RCC 7860 (cell line): ENCODE results near the gene MYO18B.

ENCODE experiments used
- DNase-seq: peaks from one replicate; pipeline ENCODE4 v3.0.0-alpha.2; 2015; ENCODE audit warnings: low spot score
- FAIRE-seq: peaks from 2 replicates; lab custom pipeline; 2012; peaks lifted over from hg19 to GRCh38; lab: Jason Lieb, UNC

MYO18B gene

GRCh38 chr22:25890651-25891050, 148.7 kb downstream of the MYO18B start:
- DNase-seq, result no peak
- no peak for FAIRE-seq

DNA sequence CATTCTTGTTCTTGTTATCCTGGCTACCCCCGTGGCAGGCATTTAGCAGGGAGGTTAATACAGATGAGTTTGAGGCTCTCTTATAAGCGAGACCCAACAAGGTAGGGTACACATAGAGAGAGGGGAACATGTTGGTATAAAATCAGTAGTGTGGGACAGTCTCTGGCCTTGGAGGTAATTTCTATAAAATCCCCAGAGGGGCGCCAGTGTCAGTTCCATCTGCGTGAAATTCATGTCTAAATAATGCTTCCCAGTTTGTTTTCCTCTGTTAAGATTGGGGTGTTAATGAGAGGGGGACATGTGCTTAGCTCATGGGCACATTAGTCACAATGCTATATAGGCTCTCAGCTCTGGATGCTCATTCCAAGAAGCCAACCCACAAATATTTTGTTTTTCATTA, 150.7 kb downstream of the MYO18B start:
- FAIRE-seq (no peak), DNase-seq (no peak)

- no peak for FAIRE-seq
- no peak for DNase-seq
Measured at GRCh38 chr22:25895678-25896077, 153.7 kb downstream of the MYO18B start.

- no peak for FAIRE-seq
- no peak for DNase-seq
Measured at GRCh38 chr22:25896098-25896497, 154.1 kb downstream of the MYO18B start.

DNA sequence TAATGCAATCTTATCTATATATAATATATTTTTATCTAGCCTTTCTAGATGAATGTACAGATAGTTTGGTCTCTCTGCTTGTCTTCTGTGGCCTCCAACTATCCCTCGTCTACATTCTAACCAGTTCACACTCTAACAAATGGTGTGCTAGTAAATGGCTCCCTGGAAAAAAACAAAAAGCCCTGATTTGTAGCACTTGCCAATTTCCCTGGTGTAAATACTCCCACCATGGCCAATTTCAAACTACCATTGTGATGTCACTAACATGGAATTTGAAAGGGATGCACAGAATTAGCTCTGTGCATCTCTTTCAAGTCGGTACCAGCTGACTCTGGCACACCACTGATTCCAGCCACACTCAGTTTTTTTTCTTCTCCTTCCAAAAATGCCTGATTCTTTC, 154.6 kb downstream of the MYO18B start:
- no peak for DNase-seq
- FAIRE-seq, result no peak

DNA sequence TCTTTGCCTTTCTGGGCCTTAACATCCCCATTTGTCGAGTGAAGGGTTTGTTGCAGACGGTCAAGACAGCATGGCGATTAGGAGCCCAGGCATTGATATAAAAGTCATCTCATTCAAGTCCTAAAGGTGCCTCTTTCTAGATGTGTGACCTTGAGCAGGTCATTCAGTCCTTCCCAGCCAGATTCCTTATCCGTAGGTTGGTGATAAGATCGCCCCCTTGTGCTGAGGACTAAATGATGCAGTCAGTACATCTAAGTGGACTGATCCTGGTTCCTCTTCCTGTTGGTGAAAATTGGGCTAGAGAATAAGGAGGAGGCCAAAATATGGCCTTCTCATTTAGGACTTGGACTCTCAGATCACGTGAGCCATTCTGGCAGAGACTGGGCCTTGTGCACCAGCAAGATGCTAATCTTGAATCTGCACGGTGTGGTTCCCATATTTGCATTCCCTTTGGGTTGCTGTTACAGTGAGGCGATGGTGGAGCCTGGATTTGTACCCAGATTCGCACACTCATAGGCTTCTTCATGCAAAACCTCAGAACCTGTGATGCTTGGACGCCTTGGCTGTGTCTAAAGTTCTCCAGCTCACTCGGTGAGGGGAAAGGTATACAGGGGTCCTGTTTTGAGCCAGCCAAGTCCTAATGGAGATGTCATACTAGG, 156.8 kb downstream of the MYO18B start:
- DNase-seq (peak; percentile 15), FAIRE-seq (no peak)

DNA sequence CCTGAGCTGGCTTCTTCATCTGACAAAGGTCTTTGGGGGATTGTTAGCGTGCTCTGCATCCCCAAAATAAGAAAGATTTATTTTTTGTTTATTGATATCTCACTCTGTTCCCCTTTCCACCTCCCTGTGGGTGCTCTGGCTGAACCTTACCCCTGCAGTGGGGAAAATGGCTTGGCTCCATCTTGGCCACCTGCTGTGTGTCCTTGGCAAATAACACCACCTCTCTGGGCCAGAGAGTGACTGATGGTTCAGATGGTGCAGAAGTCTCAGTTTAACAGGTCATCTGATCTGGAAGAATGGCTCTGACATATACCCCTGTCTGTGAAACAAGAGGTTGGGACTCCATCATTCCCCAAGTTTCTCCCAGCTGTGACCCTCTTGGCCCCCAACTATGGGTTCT, 157.6 kb downstream of the MYO18B start:
- FAIRE-seq, result no peak
- no peak for DNase-seq

- DNase-seq (no peak), FAIRE-seq (no peak)
Measured at GRCh38 chr22:25900390-25900789, 158.4 kb downstream of the MYO18B start.

DNA sequence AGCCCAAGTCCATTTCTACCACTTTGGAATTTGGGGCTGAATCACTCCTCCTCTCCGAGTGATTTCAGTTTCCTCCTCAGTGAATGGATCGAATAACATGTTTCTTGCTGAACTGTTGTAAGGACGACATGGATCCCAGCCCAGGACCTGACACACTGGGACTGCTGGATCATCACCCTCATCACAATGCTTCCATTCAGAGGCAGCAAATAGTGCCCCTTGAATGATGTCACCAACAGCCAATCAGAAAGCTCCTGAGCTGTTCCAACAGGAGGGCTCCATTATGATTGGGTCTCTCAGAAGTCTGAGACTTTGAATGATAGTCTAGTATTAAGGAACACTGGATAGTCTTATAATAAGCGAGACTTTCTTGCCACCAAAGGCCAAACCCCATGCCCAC, 158.9 kb downstream of the MYO18B start:
- DNase-seq (no peak), FAIRE-seq (no peak)

DNA sequence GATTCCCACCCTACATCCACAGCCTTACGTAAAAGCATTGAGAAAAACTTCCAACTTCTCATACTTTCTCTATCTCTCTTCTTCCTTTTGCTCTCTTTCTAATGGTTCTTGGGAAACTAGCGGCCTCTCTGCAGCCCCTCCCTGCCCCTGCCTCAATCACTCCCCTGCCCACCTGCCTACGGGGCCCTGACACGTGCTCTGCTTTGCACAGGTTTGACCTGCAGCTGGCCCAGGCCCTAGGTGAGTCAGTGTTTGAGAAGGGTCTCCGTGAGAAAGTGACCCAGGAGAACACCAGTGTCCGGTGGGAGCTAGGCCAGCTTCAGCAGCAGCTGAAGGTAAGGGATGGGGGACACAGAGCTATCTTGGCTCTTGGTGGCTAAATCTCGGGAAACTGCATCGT, 160.4 kb downstream of the MYO18B start:
- DNase-seq (no peak), FAIRE-seq (no peak)

GRCh38 chr22:25903294-25903693, 161.3 kb downstream of the MYO18B start:
- FAIRE-seq, result no peak
- DNase-seq, result no peak

- no peak for FAIRE-seq
Measured at GRCh38 chr22:25908212-25908611, 166.2 kb downstream of the MYO18B start.

DNA sequence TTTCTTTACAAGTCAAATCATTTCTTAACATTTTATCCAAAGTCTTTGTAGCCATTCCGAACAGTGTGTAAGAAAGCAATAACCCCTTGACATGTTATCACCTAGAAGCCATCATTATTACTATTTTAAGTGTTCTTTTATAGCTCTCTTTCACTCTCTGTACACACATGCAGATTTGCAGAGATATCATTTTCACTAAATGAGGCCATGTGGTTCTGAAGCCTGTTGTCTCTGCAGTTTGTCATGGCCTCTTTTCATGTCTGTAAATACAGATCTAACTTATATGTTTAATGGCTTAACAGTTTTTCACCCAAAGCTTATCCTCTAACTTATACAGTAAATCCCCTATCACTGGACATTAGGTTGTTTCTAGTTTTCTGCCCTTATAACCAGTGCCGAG, 166.8 kb downstream of the MYO18B start:
- FAIRE-seq, result no peak
- DNase-seq, result no peak

More at GRCh38 chr22:25908212-25908611, 166.2 kb downstream of the MYO18B start:
- DNase-seq, result no peak

DNA sequence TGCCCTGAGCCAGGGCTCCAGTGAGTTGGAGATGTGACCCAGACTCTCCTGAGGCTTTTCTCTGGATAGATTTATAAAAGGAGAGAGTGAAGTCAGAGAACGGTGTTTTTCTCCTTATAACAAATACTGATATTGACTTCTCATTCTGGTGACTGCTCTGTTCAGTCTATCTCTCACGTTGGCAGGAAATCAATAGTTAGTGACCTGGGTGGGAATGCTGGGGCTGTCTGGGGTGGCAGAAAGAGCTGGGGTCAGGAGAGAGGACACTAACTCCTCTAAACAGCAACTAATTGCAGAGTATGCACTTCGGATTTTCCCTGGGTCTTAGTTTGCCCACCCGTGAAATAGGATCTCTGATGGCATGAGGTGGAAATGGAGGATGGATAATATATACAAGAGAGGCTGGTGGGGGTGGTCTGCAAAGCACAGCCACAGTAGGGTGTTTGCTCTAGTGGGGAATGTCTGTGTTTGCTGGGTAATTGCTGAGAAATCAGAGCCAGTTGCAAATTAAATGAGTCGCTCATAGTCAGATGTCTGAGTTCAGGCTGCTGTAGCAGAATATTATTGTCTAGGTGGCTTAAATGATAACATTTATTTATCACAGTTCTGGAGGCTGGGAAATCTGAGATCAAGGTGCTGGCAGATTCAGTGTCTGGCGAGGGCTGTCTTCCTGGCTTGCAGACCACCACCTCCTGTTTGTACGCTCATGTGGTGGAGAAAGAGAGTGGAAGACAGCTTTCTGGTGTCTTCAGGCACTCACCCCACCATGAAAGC, 167.8 kb downstream of the MYO18B start:
- no peak for FAIRE-seq
- no peak for DNase-seq

GRCh38 chr22:25911243-25911972, 169.4 kb downstream of the MYO18B start:
- FAIRE-seq (no peak), DNase-seq (no peak)

DNA sequence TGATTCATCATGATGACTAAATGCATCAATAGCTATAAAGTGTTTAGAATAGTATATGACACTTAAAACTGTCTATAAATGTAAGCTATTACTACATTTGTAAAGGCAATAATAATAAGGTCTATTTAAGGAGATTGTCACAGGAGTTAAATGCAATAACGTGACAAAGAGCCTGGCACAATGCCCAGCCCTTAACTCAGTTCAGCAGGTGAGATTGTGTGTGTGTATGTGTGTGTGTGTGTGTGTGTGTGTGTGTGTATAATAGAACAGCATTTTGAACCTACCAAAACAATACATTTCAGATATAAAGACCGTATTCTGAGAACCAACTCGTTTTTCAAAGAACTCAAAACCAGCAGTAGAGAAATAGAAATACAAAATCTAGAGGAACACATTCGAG, 177.5 kb downstream of the MYO18B start:
- DNase-seq (no peak), FAIRE-seq (no peak)

DNA sequence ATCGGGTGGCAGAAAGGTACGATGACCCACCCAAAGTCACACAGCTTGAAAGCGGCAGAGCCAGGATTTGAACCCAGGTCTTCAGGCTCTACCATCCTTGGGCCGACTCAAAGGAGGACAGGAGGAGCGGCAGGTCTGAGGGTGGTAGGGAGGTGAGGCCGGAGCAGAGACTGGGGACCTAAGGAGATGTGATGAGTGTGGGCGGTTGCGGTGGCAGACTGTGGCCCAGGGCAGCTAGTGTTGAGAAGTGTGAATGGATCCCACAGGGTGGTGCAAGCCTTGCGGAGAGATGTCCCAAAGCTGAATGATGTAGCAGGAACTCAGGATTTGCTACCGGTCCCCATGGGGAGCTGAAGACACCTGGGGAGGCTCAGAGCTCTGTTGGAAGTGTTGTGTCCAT, 180.2 kb downstream of the MYO18B start:
- no peak for DNase-seq
- no peak for FAIRE-seq

GRCh38 chr22:25923914-25924313, 181.9 kb downstream of the MYO18B start:
- DNase-seq (no peak), FAIRE-seq (no peak)

- no peak for FAIRE-seq
- no peak for DNase-seq
Measured at GRCh38 chr22:25928038-25928437, 186.1 kb downstream of the MYO18B start.

DNA sequence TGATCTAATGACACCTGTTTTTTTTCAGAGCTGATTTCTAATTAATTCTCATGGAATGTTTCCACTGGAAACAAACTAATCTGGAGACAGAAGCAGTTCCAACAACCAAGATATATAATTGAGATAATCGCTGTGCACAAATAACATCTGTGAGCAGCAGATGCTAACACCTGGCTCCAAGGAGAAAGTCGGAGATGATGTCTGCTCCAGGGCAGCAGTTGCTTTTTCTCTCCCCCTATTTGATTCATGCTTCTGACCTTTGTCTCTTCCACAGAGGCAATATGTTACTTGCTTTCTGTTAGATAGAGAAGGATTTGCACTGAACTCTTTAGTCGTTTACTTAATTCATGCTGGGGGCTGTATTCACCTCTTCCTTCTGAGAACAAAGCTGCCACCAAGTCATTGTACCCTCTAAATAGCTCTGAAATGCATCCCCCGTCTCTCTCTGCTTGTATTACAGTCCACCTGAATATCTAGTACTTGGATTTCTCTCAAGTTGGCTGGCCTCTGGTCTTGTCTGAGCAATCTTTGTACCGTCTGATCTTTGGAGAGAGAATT, 187.4 kb downstream of the MYO18B start:
- no peak for FAIRE-seq
- no peak for DNase-seq

DNA sequence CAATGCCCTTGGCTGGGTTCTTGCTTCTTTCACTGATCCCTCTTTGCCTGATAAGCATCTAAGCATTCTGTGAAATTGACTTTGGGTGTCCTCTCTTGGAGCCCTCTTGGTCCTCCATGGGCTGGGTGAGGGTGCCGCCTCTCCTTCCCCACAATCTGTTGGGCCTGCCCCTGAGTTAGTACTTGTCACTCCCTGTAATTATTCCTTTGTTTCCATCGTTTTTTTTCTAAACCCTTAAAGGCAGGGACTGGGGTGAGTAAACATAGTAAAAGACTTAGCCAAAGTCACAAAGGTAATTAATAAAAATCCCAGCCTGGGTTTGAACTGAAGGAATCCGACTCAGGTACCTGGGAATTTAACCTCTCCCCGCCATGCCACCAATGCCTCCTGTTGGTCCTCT, 188.1 kb downstream of the MYO18B start:
- FAIRE-seq, result no peak
- no peak for DNase-seq
